ENCODE data around the gene TMED1. TPM values are rescaled to one million over a fixed set of nuclear protein-coding genes. Genes with fewer than 3 reads are reported as not detected.

Gene TMED1
- total and polyA plus RNA-seq, 9 of the 15 experiments (the other 6 are each of a cell fraction or from before 2014, with no cell fraction given) = 0.86 to 30.2 (median 23.5) TPM

DNA sequence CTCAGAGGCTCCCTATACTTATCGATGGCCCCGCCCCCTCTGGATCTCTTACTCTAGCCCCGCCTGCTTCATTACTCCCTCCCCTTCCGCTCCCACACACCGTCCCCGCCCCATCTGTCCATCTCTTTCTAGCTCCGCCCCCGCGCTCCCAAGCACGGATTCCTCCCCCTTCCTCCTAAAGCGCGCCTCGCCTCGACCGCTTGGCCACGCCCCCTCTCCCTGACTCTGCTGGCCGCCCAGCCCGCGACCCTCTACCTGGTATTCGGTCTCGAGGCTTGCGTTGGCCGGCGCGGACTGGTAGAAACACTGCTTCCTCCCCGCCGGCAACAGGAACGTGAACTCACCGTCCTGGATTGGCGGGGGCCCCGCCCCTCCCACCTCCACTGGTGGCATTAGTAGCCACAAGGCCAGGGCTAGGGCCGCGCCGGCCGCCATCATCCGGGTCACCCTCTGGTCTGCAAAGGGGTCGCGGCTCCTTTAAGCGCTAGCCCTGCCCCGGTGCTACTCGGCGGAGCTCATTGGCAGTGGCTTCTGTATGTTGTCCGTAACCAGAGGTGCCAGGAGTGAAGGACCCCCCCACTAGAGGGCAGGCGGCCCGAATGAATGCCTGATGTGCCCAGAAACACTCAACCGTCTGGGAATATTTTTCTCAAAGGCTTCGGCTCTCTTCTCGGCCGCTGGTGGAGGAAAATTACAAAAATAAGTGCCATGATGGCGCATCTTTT, at the start of gene TMED1 (continued):
- TF ChIP-seq, protein P1, sequence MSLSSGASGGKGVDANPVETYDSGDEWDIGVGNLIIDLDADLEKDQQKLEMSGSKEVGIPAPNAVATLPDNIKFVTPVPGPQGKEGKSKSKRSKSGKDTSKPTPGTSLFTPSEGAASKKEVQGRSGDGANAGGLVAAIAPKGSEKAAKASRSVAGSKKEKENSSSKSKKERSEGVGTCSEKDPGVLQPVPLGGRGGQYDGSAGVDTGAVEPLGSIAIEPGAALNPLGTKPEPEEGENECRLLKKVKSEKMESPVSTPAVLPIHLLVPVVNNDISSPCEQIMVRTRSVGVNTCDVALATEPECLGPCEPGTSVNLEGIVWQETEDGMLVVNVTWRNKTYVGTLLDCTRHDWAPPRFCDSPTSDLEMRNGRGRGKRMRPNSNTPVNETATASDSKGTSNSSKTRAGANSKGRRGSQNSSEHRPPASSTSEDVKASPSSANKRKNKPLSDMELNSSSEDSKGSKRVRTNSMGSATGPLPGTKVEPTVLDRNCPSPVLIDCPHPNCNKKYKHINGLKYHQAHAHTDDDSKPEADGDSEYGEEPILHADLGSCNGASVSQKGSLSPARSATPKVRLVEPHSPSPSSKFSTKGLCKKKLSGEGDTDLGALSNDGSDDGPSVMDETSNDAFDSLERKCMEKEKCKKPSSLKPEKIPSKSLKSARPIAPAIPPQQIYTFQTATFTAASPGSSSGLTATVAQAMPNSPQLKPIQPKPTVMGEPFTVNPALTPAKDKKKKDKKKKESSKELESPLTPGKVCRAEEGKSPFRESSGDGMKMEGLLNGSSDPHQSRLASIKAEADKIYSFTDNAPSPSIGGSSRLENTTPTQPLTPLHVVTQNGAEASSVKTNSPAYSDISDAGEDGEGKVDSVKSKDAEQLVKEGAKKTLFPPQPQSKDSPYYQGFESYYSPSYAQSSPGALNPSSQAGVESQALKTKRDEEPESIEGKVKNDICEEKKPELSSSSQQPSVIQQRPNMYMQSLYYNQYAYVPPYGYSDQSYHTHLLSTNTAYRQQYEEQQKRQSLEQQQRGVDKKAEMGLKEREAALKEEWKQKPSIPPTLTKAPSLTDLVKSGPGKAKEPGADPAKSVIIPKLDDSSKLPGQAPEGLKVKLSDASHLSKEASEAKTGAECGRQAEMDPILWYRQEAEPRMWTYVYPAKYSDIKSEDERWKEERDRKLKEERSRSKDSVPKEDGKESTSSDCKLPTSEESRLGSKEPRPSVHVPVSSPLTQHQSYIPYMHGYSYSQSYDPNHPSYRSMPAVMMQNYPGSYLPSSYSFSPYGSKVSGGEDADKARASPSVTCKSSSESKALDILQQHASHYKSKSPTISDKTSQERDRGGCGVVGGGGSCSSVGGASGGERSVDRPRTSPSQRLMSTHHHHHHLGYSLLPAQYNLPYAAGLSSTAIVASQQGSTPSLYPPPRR (CRISPR knock-in tag; IDR thresholded peaks at IDR 0.05; ENCODE audit: borderline replicate concordance) = no peak
- TF ChIP-seq ZSCAN29 (IDR thresholded peaks at IDR 0.05) (no peak), ETS2 (tag; IDR thresholded peaks at IDR 0.05; ENCODE audit: borderline replicate concordance, poor library complexity, severe bottlenecking) (no peak), NONO (IDR thresholded peaks at IDR 0.05; ENCODE audit: low read depth in 2 of 2, low read length in 1 of 2) (no peak; a peak in 1 of 4 replicates), ZKSCAN1 (IDR thresholded peaks at IDR 0.05; ENCODE audit: low read depth, low read length) (peak; percentile 12; the same call in 1 of the 2 replicates), ELF4 (CRISPR knock-in tag; IDR thresholded peaks at IDR 0.05) (0 out of 2 replicates have a peak, but pooled peaks have one; percentile 67), ZFP36 (IDR thresholded peaks at IDR 0.05; ENCODE audit: low read depth, low read length, partially characterized antibody) (no peak), TOE1 (IDR thresholded peaks at IDR 0.05; ENCODE audit: borderline replicate concordance) (no peak; the same call in none of the 2 replicates), TOE1 (CRISPR knock-in tag; IDR thresholded peaks at IDR 0.05; ENCODE audit: borderline replicate concordance, low read depth) (no peak), ZNF507 (tag; conservative IDR thresholded peaks at IDR 0.05) (no peak), DNMT1 (IDR thresholded peaks at IDR 0.05) (no peak), ZNF253 (CRISPR knock-in tag; conservative IDR thresholded peaks at IDR 0.05) (no peak), HDAC1 (IDR thresholded peaks at IDR 0.05) (peak in 1 of 2 experiments; percentile 34; a peak in 1 of 4 replicates), GATA2 (CRISPR knock-in tag; IDR thresholded peaks at IDR 0.05) (no peak), EP300 (IDR thresholded peaks at IDR 0.05; ENCODE audit: low read length) (no peak), RNF2 (IDR thresholded peaks at IDR 0.05) (no peak), ILK (tag; IDR thresholded peaks at IDR 0.05; ENCODE audit: borderline replicate concordance, low read depth) (no peak)
- TF ChIP-seq, protein P2, sequence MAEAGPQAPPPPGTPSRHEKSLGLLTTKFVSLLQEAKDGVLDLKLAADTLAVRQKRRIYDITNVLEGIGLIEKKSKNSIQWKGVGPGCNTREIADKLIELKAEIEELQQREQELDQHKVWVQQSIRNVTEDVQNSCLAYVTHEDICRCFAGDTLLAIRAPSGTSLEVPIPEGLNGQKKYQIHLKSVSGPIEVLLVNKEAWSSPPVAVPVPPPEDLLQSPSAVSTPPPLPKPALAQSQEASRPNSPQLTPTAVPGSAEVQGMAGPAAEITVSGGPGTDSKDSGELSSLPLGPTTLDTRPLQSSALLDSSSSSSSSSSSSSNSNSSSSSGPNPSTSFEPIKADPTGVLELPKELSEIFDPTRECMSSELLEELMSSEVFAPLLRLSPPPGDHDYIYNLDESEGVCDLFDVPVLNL (CRISPR knock-in tag; IDR thresholded peaks at IDR 0.05; ENCODE audit: low read depth) = no peak
- TF ChIP-seq, protein P3, sequence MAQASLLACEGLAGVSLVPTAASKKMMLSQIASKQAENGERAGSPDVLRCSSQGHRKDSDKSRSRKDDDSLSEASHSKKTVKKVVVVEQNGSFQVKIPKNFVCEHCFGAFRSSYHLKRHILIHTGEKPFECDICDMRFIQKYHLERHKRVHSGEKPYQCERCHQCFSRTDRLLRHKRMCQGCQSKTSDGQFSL (CRISPR knock-in tag; IDR thresholded peaks at IDR 0.05) = peak; percentile 89
- TF ChIP-seq, protein P3 (tag; IDR thresholded peaks at IDR 0.05) = peak in 1 of 2 experiments; percentile 92; a peak in 2 of 4 replicates

Data from K562 (cell line).